ENCODE data around the gene TNP2. TPM values are rescaled to one million over a fixed set of nuclear protein-coding genes. Genes with fewer than 3 reads are reported as not detected.

The TNP2 gene
- total and polyA plus RNA-seq, 2 experiments from 2014 or later: not detected

GRCh38 chr16:11257131-11257938, 11.8 kb downstream of the TNP2 start:
- H3K9me3 ChIP-seq (ENCODE audit: low read depth): no peaks in the 10 kb centered on the region
- H3K4me3 ChIP-seq: peak overlapping the region; percentile 81
- no peaks in the 10 kb centered on the region for H3K4me1 ChIP-seq (ENCODE audit: low read depth)
- TF ChIP-seq, protein P1, sequence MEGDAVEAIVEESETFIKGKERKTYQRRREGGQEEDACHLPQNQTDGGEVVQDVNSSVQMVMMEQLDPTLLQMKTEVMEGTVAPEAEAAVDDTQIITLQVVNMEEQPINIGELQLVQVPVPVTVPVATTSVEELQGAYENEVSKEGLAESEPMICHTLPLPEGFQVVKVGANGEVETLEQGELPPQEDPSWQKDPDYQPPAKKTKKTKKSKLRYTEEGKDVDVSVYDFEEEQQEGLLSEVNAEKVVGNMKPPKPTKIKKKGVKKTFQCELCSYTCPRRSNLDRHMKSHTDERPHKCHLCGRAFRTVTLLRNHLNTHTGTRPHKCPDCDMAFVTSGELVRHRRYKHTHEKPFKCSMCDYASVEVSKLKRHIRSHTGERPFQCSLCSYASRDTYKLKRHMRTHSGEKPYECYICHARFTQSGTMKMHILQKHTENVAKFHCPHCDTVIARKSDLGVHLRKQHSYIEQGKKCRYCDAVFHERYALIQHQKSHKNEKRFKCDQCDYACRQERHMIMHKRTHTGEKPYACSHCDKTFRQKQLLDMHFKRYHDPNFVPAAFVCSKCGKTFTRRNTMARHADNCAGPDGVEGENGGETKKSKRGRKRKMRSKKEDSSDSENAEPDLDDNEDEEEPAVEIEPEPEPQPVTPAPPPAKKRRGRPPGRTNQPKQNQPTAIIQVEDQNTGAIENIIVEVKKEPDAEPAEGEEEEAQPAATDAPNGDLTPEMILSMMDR (IDR thresholded peaks at IDR 0.05; ENCODE audit: low read depth, low read length): peak; percentile 82
- H3K27me3 ChIP-seq: no peaks in the 10 kb centered on the region
- DNase-seq (ENCODE audit: low read depth in 1 of 2, low spot score in 1 of 2): peak; percentile 82 to 87
- H3K36me3 ChIP-seq: no peaks in the 10 kb centered on the region
- no peak overlapping the region for H3K27ac ChIP-seq

- peak overlapping the region; percentile 81 for H3K4me3 ChIP-seq
- no peaks in the 10 kb centered on the region for H3K36me3 ChIP-seq
- H3K27ac ChIP-seq: no peak overlapping the region
- H3K9me3 ChIP-seq (ENCODE audit: low read depth): no peaks in the 10 kb centered on the region
- peak; percentile 61 to 72 for DNase-seq (ENCODE audit: low read depth in 1 of 2, low spot score in 1 of 2)
- H3K4me1 ChIP-seq (ENCODE audit: low read depth): no peaks in the 10 kb centered on the region
- H3K27me3 ChIP-seq: no peaks in the 10 kb centered on the region
- TF ChIP-seq, protein P1 (IDR thresholded peaks at IDR 0.05; ENCODE audit: low read depth, low read length): no peak
Observed at GRCh38 chr16:11256661-11257130, 12.4 kb downstream of the TNP2 start.

DNA sequence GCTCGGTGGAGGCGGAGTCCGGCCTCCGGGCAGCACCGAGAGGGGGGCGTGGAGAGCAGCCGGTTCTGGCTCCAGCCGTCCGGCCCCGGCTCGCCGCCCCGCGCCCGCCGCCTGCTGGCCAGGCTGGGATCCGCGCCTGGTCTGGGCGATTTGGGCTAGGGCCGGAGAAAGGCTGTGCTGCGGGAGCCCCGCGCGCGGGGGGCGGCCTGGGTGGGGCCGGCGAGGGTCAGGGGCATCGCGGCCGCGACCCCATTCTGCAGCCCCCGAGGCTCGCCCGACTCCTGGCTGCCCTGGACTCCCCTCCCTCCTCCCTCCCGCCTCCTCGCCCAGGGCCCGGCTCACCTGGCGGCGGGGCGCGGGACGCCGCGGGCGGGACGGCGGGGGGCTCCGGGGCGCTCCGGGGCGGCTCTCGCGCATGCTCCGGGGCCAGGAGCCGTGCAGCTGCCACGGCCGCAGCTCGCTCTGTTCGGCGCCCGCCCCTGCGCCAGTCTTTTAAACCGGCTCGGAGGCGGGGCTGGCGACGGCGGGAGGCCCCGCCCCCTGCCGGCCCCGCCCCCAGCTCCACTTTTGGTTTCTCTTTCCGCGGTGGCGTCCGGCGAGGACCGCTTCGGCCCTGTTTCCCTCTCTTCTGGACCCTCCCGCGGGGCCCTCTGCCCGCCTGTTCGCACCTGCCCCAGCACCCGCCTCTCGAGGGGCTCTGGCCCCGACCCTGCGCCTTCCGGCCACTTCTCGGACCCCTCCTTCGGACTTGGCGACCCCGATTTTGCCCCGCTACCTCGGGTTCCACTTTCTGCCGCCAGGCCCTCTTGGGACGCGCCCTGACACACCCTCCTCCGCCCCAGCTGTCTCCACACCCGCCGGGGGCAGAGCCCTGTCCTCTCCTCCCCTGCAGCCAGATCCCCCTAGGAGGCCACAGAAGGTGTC, 13.1 kb downstream of the TNP2 start, which contains the start of gene SOCS1:
Gene SOCS1, minus strand, starts transcription at position 468 of the 924 bp plus-strand sequence. CDS start 726 bp downstream, outside the sequence.
- no peaks in the 10 kb centered on the region for H3K36me3 ChIP-seq
- TF ChIP-seq, protein P1 (IDR thresholded peaks at IDR 0.05; ENCODE audit: low read depth, low read length): peak; percentile 74
- no peaks in the 10 kb centered on the region for H3K4me1 ChIP-seq (ENCODE audit: low read depth)
- H3K27ac ChIP-seq: peak within 1 kb of the TSS; percentile 50
- H3K27me3 ChIP-seq: no peaks in the 10 kb centered on the region
- H3K4me3 ChIP-seq: peak within 1 kb of the TSS; percentile 81
- H3K9me3 ChIP-seq (ENCODE audit: low read depth): no peaks in the 10 kb centered on the region
- peak; percentile 92 to 93 for DNase-seq (ENCODE audit: low read depth in 1 of 2, low spot score in 1 of 2)

GRCh38 chr16:11254913-11255736, 14.0 kb downstream of the TNP2 start:
- H3K4me1 ChIP-seq (ENCODE audit: low read depth): no peaks in the 10 kb centered on the region
- H3K4me3 ChIP-seq: peak overlapping the region; percentile 81
- H3K36me3 ChIP-seq: no peaks in the 10 kb centered on the region
- peak; percentile 62 to 74 for DNase-seq (ENCODE audit: low read depth in 1 of 2, low spot score in 1 of 2)
- no peaks in the 10 kb centered on the region for H3K9me3 ChIP-seq (ENCODE audit: low read depth)
- TF ChIP-seq, protein P1 (IDR thresholded peaks at IDR 0.05; ENCODE audit: low read depth, low read length): peak; percentile 26
- no peaks in the 10 kb centered on the region for H3K27me3 ChIP-seq
- no peak overlapping the region for H3K27ac ChIP-seq

All from cardiac muscle cell (in vitro differentiated cells and primary cell).